Activated CD4-positive, alpha-beta T cell treated with anti-CD3 and anti-CD28 coated beads, Interleukin-2, amount 10 ng/mL, durations not matched to agents 24 days and 14 days (primary cell): ENCODE results near the gene CYB561A3. TPM values are rescaled to one million over a fixed set of nuclear protein-coding genes. Genes with fewer than 3 reads are reported as not detected.
A peak's percentile ranks its signal among the peaks of the same experiment; 100 is the strongest.

Experiments used
- DNase-seq: peaks from one replicate; pipeline ENCODE4 v3.0.0; 2022
- H3K27ac Mint-ChIP-seq: one replicate; pipeline ENCODE4 v1.8.0; 2022; ENCODE audit warnings: mild to moderate bottlenecking, mixed read lengths
- H3K27me3 Mint-ChIP-seq: one replicate; pipeline ENCODE4 v1.8.0; 2022; ENCODE audit warnings: mixed read lengths
- H3K36me3 Mint-ChIP-seq: one replicate; pipeline ENCODE4 v1.8.0; 2022; ENCODE audit warnings: low read depth, mild to moderate bottlenecking, mixed read lengths
- H3K4me1 Mint-ChIP-seq: one replicate; pipeline ENCODE4 v1.8.0; 2021; ENCODE audit warnings: mixed read lengths
- H3K4me3 Mint-ChIP-seq: one replicate; pipeline ENCODE4 v1.8.0; 2022; ENCODE audit warnings: mild to moderate bottlenecking, moderate library complexity, mixed read lengths
- H3K9me3 Mint-ChIP-seq: one replicate; pipeline ENCODE4 v1.8.0; 2021; ENCODE audit warnings: mixed read lengths
- intact Hi-C: fragments of 100-400 bp; cut with micrococcal nuclease; formaldehyde crosslinking; loops from one replicate; pipeline ENCODE4 v1.15.1; 2023
- total RNA-seq: library from RNA; stranded (reverse); gene quantifications from 2 replicates; pipeline ENCODE4 v1.2.3, GENCODE V29; 2022

CYB561A3 gene
- total RNA-seq, 1 donor from 2014 or later, result 35.1 TPM

- Mint-ChIP-seq H3K4me1 (peaks cover 46% of the 10 kb centered on the region), H3K9me3 (no peaks in the 10 kb centered on the region), H3K36me3 (peaks cover 33% of the 10 kb centered on the region), H3K4me3 (peak overlapping the region; percentile 97), H3K27me3 (no peaks in the 10 kb centered on the region), H3K27ac (peak overlapping the region; percentile 98)
- DNase-seq, result peak; percentile 60
- intact Hi-C loops, result loop anchor here (5.0 kb wide), 1 partner anchor 492 kb away; the partner anchor contains the start of gene CCDC86
Measured at GRCh38 chr11:61334434-61335354, 27.0 kb downstream of the CYB561A3 start.

DNA sequence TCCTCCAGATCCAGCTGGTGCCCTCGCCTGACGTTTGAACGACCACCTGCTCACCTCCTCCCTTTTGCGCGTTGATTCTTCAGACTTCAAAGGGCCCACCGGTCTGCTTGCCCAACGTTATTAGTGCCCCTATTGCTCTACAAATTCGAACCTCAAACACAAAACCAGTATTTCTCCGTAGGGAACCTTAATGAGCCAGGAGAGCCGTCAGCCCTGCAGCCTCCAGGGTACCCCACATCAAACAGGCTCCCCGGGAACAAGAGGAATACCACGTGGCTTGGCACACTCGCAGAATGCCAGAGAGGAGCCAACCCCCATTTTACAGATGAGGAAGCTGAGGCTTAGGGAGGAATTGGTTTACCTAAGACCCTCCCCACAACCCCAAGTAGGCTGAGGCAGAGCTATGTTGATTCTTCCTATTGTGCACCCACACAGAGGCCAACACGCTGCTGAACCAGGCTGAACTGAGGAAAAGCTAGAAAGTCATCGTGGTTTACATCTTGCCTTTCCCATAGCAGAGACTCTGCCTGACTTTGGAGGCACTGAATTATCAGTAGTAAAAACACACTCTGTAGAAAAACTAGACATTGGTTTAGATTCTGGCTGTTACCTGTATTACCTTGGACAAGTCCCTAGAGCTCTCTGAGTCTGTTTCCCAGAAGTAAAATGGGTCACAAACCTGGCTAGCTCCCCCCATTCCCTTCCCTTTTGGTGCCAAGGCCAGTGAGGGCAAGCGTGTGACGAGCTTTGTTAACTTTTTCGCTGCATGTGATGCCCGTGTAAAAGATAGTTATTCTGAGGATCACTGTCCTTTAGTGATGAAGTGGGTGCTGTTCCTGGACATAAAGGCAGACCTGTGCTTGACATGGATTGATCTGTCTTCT is 27.9 kb downstream of the CYB561A3 start:
- Mint-ChIP-seq H3K36me3 (peaks cover 37% of the 10 kb centered on the region), H3K4me1 (peaks cover 52% of the 10 kb centered on the region), H3K27ac (peak overlapping the region; percentile 98), H3K27me3 (no peaks in the 10 kb centered on the region), H3K9me3 (no peaks in the 10 kb centered on the region), H3K4me3 (peak overlapping the region; percentile 97)
- DNase-seq, result no peak
- intact Hi-C loops, result loop anchor here (1.0 to 5.0 kb wide), 5 partner anchors 29 to 491 kb away; partner anchors contain the start of genes CCDC86, CPSF7, PRPF19 and TMEM138

GRCh38 chr11:61332797-61333549 is 28.7 kb downstream of the CYB561A3 start, which contains the start of the genes DDB1 and TKFC:
Gene DDB1 (minus strand): TSS chr11:61333105. CDS start chr11:61332968, 137 bp downstream.
Gene TKFC (plus strand): TSS chr11:61333228. CDS start chr11:61334729, 1,501 bp downstream.
- Mint-ChIP-seq H3K27ac (peak within 1 kb of the TSS; percentile 98), H3K36me3 (peaks cover 43% of the 10 kb centered on the region), H3K9me3 (no peaks in the 10 kb centered on the region), H3K27me3 (no peaks in the 10 kb centered on the region), H3K4me3 (peak within 1 kb of the TSS; percentile 97), H3K4me1 (peaks cover 56% of the 10 kb centered on the region)
- peak; percentile 100 for DNase-seq
- intact Hi-C loops, result loop anchor here (1.0 to 5.0 kb wide), 5 partner anchors 29 to 491 kb away; partner anchors contain the start of genes CCDC86, CPSF7, PRPF19 and TMEM138

GRCh38 chr11:61332281-61332796 is 29.3 kb downstream of the CYB561A3 start:
- H3K36me3 Mint-ChIP-seq, result peaks cover 49% of the 10 kb centered on the region
- H3K9me3 Mint-ChIP-seq, result no peaks in the 10 kb centered on the region
- DNase-seq, result peak; percentile 69
- H3K4me1 Mint-ChIP-seq, result peaks cover 60% of the 10 kb centered on the region
- H3K27ac Mint-ChIP-seq, result peak overlapping the region; percentile 98
- peak overlapping the region; percentile 97 for H3K4me3 Mint-ChIP-seq
- H3K27me3 Mint-ChIP-seq, result no peaks in the 10 kb centered on the region
- intact Hi-C loops, result loop anchor here (5.0 kb wide), 1 partner anchor 490 kb away; the partner anchor contains the start of gene CCDC86

GRCh38 chr11:61331651-61332050 is 30.0 kb downstream of the CYB561A3 start:
- H3K27ac Mint-ChIP-seq, result peak overlapping the region; percentile 98

GRCh38 chr11:61329871-61330270 is 31.8 kb downstream of the CYB561A3 start:
- intact Hi-C loops, result loop anchor here (5.0 kb wide), 1 partner anchor 488 kb away; the partner anchor contains the start of gene CCDC86
- no peak for DNase-seq
- peaks cover 49% of the 10 kb centered on the region for H3K4me1 Mint-ChIP-seq
- no peaks in the 10 kb centered on the region for H3K27me3 Mint-ChIP-seq
- peaks cover 64% of the 10 kb centered on the region for H3K36me3 Mint-ChIP-seq
- no peak overlapping the region for H3K27ac Mint-ChIP-seq
- no peak overlapping the region for H3K4me3 Mint-ChIP-seq
- H3K9me3 Mint-ChIP-seq, result no peaks in the 10 kb centered on the region

More at GRCh38 chr11:61331651-61332050, 30.0 kb downstream of the CYB561A3 start:
- H3K4me1 Mint-ChIP-seq, result peaks cover 56% of the 10 kb centered on the region
- peaks cover 49% of the 10 kb centered on the region for H3K36me3 Mint-ChIP-seq
- peak overlapping the region; percentile 97 for H3K4me3 Mint-ChIP-seq
- no peak for DNase-seq
- H3K27me3 Mint-ChIP-seq, result no peaks in the 10 kb centered on the region
- no peaks in the 10 kb centered on the region for H3K9me3 Mint-ChIP-seq
- intact Hi-C loops, result loop anchor here (5.0 kb wide), 1 partner anchor 489 kb away; the partner anchor contains the start of gene CCDC86

- H3K36me3 Mint-ChIP-seq, result peaks cover 73% of the 10 kb centered on the region
- DNase-seq, result no peak
- H3K9me3 Mint-ChIP-seq, result no peaks in the 10 kb centered on the region
- H3K4me3 Mint-ChIP-seq, result no peak overlapping the region
- H3K27ac Mint-ChIP-seq, result peak overlapping the region; percentile 24
- intact Hi-C loops, result no loop called here
- no peaks in the 10 kb centered on the region for H3K27me3 Mint-ChIP-seq
- peaks cover 39% of the 10 kb centered on the region for H3K4me1 Mint-ChIP-seq
Measured at GRCh38 chr11:61328351-61328750, 33.3 kb downstream of the CYB561A3 start.

DNA sequence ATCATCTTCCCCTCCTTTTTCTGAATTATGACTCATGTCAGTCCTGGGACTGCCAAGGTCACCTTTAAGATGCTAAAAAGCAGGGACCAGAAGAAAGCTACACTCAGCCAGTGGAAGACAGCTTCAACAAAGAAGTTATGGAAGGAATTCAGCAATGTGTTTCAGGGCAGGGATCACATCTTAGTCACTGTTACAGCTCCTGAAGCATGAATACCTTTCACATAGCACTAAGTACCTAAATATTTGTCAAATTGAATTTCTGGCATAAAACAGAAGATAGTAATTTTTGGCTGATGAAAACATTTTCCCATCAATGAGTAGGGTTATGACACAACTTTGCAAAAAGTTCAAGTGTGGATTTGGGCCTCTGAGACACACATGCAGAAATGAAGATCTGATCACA is 34.0 kb downstream of the CYB561A3 start:
- peaks cover 76% of the 10 kb centered on the region for H3K36me3 Mint-ChIP-seq
- no peak for DNase-seq
- H3K9me3 Mint-ChIP-seq, result no peaks in the 10 kb centered on the region
- peaks cover 37% of the 10 kb centered on the region for H3K4me1 Mint-ChIP-seq
- no peak overlapping the region for H3K4me3 Mint-ChIP-seq
- H3K27ac Mint-ChIP-seq, result peak overlapping the region; percentile 55
- intact Hi-C loops, result no loop called here
- H3K27me3 Mint-ChIP-seq, result no peaks in the 10 kb centered on the region

DNA sequence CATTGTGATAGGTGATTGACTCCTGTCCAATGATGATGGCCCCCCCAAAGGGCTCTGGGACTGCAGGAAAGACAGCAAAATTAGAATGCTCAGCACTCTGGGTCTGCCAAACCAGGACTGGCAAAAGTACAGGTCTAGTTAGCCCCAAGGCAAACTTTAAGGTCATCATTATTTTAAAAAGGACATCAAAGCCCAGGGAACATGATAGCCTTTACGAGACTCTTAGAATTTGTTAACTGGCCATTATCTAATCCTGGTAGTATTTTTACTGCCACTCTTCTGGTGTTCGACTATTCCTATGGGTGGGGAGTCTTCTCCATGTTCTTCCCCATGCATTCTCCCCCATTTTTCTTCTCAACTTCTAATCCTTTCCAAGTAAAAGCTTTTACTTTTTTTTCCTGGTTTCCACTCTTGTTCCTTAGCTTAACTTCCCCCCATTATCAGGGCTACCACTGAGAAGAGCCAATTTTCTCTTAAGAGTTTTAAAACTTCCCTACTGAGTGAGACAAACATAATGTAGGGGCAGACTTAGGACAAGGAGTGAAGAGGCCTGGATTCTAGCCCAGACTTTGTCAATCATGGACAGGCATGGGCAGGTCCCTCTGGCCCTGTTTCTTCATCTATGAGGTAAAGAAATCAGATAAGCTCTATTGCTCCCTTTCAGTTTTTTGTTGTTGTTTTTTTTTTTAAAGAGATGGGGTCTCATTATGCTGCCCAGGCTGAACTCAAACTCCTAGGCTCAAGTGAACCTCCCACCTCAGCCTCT is 35.9 kb downstream of the CYB561A3 start:
- intact Hi-C loops, result no loop called here
- DNase-seq, result no peak
- H3K27ac Mint-ChIP-seq, result no peak overlapping the region
- no peak overlapping the region for H3K4me3 Mint-ChIP-seq
- peaks cover 72% of the 10 kb centered on the region for H3K36me3 Mint-ChIP-seq
- H3K9me3 Mint-ChIP-seq, result no peaks in the 10 kb centered on the region
- no peaks in the 10 kb centered on the region for H3K27me3 Mint-ChIP-seq
- peaks cover 23% of the 10 kb centered on the region for H3K4me1 Mint-ChIP-seq

DNA sequence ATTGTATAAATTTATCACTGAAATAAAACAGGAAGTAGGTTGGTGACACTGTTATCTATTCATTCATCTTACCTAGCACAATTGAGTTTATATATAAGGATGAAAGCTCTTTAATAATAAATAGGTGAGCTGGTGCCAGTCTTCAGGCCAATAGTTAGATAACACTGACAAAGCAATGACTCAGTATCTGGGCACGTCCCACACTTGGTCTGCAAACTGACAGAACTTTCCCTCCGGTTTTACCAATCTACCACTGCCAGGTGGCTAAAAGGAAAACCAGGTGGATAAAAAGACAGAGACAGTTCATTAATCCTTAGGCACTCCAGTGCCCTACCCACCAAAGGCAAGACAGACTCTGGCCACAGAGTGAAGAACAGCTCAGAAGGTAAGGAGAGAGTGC is 46.4 kb downstream of the CYB561A3 start:
- no peak for DNase-seq
- Mint-ChIP-seq H3K27ac (no peak overlapping the region), H3K4me1 (no peaks in the 10 kb centered on the region), H3K36me3 (peaks cover 55% of the 10 kb centered on the region), H3K9me3 (no peaks in the 10 kb centered on the region), H3K27me3 (no peaks in the 10 kb centered on the region), H3K4me3 (no peak overlapping the region)
- intact Hi-C loops, result no loop called here

DNA sequence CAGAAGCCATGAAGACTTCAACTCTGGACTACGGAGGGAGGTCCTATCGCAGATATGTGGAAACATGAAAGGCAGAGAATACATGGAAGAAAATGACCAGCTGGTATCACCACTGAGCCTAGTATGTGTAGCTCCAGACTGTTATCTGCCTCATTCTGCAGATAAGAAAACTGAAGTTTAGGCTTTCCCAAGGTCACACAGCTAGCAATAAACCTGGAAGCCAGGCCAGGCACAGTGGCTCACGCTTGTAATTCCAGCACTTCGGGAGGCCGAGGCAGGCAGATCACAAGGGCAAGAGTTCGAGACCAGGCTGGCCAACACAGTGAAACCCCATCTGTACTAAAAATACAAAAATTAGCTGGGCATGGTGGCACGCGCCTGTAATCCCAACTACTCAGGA is 50.9 kb downstream of the CYB561A3 start:
- intact Hi-C loops, result no loop called here
- Mint-ChIP-seq H3K27ac (no peak overlapping the region), H3K36me3 (peaks cover 36% of the 10 kb centered on the region), H3K9me3 (no peaks in the 10 kb centered on the region), H3K4me1 (no peaks in the 10 kb centered on the region), H3K27me3 (no peaks in the 10 kb centered on the region), H3K4me3 (no peak overlapping the region)
- DNase-seq, result no peak

DNA sequence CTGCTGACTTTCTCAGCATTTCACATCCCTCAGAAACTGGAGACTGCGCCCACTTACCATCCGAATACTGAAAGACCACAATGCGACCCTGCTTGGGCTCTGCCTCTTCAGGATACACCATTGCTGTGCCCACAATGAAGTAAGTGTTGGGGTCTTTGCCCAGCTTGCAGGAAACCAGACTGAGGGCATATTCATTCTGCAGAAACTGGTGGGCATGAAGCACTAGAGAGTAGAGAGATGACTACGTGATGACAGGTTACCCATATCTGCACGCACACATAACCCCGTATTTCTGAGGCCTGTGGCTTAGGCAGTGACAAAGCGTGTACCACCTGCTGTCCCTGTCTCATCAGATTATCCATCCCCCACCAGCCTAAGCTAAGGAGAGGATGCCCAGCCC is 51.9 kb downstream of the CYB561A3 start:
- H3K27ac Mint-ChIP-seq, result no peak overlapping the region

More for the DNA sequence above, 51.9 kb downstream of the CYB561A3 start:
- no peak for DNase-seq
- peaks cover 39% of the 10 kb centered on the region for H3K36me3 Mint-ChIP-seq
- no peak overlapping the region for H3K4me3 Mint-ChIP-seq
- no peaks in the 10 kb centered on the region for H3K27me3 Mint-ChIP-seq
- intact Hi-C loops, result no loop called here
- H3K9me3 Mint-ChIP-seq, result no peaks in the 10 kb centered on the region
- H3K4me1 Mint-ChIP-seq, result no peaks in the 10 kb centered on the region
